Panc1 (cell line): ENCODE measurements around the gene IPP. TPM values are rescaled to one million over a fixed set of nuclear protein-coding genes. Genes with fewer than 3 reads are reported as not detected.

Experiments used
- ATAC-seq: fragments of 200-7000 bp; cut with Tn5 transposase; 2 replicates; pipeline ENCODE4 v1.9.1; 2020; ENCODE audit warnings: mild to moderate bottlenecking, moderate library complexity
- BruUV-seq: library from RNA; stranded (reverse); fragments of 400-500 nt; replicated peaks from 2 replicates; lab custom pipeline; 2021; lab: Mats Ljungman, UMichigan
- CTCF ChIA-PET: fragments of 300-600 bp; sonication (Branson Sonifier 250); formaldehyde crosslinking; loops from one replicate; lab custom pipeline; 2022; ENCODE audit warnings: antibody characterized with exemption; lab: Charles Lee
- POLR2A ChIA-PET: fragments of 300-600 bp; sonication (Branson Sonifier 250); formaldehyde crosslinking; loops from one replicate; lab custom pipeline; 2022; ENCODE audit warnings: antibody characterized with exemption; lab: Charles Lee
- DNase-seq: peaks from one replicate; pipeline ENCODE4 v3.0.0-alpha.2; 2010; ENCODE audit warnings: low read depth, low spot score
- H3K27ac ChIP-seq: 2 replicates; pipeline ENCODE4 v1.5.1; 2011; ENCODE audit warnings: mild to moderate bottlenecking, low read length, inconsistent platforms
- H3K27me3 ChIP-seq: fragments of 200-500 bp; sonication (Bioruptor generic); 2 replicates; pipeline ENCODE4 v1.6.0; 2014; ENCODE audit warnings: low read length, inconsistent platforms; ENCODE audit not compliant: control insufficient read depth, insufficient read depth
- H3K36me3 ChIP-seq: fragments of 200-500 bp; sonication (Bioruptor generic); 2 replicates; pipeline ENCODE4 v1.5.1; 2014; ENCODE audit warnings: inconsistent platforms, mild to moderate bottlenecking, low read length, moderate library complexity; ENCODE audit not compliant: control insufficient read depth, insufficient read depth
- H3K4me1 ChIP-seq: 2 replicates; pipeline ENCODE4 v1.5.1; 2011; ENCODE audit warnings: inconsistent platforms, mild to moderate bottlenecking, low read length, moderate library complexity; ENCODE audit not compliant: control insufficient read depth, insufficient read depth
- H3K4me3 ChIP-seq, 2 experiments: 2 replicates each; pipeline ENCODE4 v1.5.1; 2011 to 2012; ENCODE audit warnings: low read depth in 2 of 2, low read length in 2 of 2, mild to moderate bottlenecking in 2 of 2, inconsistent platforms in 1 of 2, moderate library complexity in 1 of 2
- H3K9me3 ChIP-seq: fragments of 200-500 bp; sonication (Bioruptor generic); 2 replicates; pipeline ENCODE4 v1.5.1; 2014; ENCODE audit warnings: low read depth, mild to moderate bottlenecking, inconsistent platforms, low read length, moderate library complexity; ENCODE audit not compliant: control insufficient read depth, insufficient read depth
- CTCF ChIP-seq: fragments of 450-650 bp; IDR thresholded peaks from 2 replicates; pipeline ENCODE4 v1.5.1; 2017; ENCODE audit warnings: mild to moderate bottlenecking
- POLR2AphosphoS5 ChIP-seq: IDR thresholded peaks from 2 replicates; pipeline ENCODE4 v1.6.1; 2012; ENCODE audit warnings: mild to moderate bottlenecking, low read depth, low read length, moderate library complexity
- SIN3A ChIP-seq: IDR thresholded peaks from 2 replicates; pipeline ENCODE4 v1.6.1; 2012; ENCODE audit warnings: low read depth, mild to moderate bottlenecking, low read length, moderate library complexity, borderline replicate concordance; ENCODE audit not compliant: insufficient read depth
- TCF7L2 ChIP-seq: IDR thresholded peaks from 2 replicates; pipeline ENCODE4 v1.6.1; 2011; ENCODE audit warnings: mild to moderate bottlenecking, low read depth, low read length, inconsistent platforms
- in situ Hi-C: cut with HindIII; loops from 2 replicates; pipeline ENCODE4 v1.10.0; 2016; ENCODE audit warnings: low sequenced_read_pairs, low pct_unique_long_range_greater_than_20kb
- intact Hi-C: fragments of 100-400 bp; cut with micrococcal nuclease; formaldehyde crosslinking; loops from one replicate; pipeline ENCODE4 v1.10.0; 2022; ENCODE audit not compliant: unreplicated experiment
- total RNA-seq: library from RNA; stranded (reverse); gene quantifications from one replicate; pipeline ENCODE4 v1.2.1, GENCODE V29; 2021; ENCODE audit not compliant: unreplicated experiment
- TF ChIP-seq, protein P1 (sequence below), 2 experiments: IDR thresholded peaks; 2 replicates each; pipeline ENCODE4 v1.6.1; 2011 to 2012; ENCODE audit warnings: low read depth in 2 of 2, control low read depth in 1 of 2, low read length in 1 of 2, mild to moderate bottlenecking in 1 of 2, moderate library complexity in 1 of 2; ENCODE audit not compliant: insufficient read depth in 1 of 2

IPP gene
- total RNA-seq, 1 experiment from 2014 or later, result 28.8 TPM

DNA sequence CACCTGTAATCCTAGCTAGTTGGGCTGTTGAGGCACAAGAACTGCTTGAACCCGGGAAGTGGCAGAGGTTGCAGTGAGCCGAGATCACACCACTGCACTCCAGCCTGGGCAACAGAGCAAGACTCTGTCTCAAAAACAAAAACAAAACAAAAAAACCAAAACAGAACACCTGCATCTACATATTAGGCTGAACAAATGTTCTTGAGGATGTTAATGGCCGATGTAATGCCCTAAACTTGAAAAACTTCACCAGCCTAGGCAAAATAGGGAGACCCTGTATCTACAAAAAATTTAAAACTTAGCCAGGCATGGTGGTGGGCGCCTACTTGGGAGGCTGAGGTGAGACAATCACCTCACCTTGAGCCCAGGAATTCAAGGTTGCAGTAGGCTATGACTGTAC, 81.9 kb downstream of the IPP start:
- DNase-seq (no peak), ATAC-seq (no peak)
- Histone ChIP-seq H3K27me3 (no peaks in the 10 kb centered on the region), H3K9me3 (no peaks in the 10 kb centered on the region), H3K4me3 (no peak overlapping the region), H3K36me3 (no peaks in the 10 kb centered on the region), H3K4me1 (no peaks in the 10 kb centered on the region), H3K27ac (no peak overlapping the region)
- intact Hi-C loops (no loop called here), in situ Hi-C loops (no loop called here)
- CTCF ChIA-PET, result no interaction called here
- no TSS peak for BruUV-seq
- POLR2A ChIA-PET, result no interaction called here
- TF ChIP-seq, protein P1, sequence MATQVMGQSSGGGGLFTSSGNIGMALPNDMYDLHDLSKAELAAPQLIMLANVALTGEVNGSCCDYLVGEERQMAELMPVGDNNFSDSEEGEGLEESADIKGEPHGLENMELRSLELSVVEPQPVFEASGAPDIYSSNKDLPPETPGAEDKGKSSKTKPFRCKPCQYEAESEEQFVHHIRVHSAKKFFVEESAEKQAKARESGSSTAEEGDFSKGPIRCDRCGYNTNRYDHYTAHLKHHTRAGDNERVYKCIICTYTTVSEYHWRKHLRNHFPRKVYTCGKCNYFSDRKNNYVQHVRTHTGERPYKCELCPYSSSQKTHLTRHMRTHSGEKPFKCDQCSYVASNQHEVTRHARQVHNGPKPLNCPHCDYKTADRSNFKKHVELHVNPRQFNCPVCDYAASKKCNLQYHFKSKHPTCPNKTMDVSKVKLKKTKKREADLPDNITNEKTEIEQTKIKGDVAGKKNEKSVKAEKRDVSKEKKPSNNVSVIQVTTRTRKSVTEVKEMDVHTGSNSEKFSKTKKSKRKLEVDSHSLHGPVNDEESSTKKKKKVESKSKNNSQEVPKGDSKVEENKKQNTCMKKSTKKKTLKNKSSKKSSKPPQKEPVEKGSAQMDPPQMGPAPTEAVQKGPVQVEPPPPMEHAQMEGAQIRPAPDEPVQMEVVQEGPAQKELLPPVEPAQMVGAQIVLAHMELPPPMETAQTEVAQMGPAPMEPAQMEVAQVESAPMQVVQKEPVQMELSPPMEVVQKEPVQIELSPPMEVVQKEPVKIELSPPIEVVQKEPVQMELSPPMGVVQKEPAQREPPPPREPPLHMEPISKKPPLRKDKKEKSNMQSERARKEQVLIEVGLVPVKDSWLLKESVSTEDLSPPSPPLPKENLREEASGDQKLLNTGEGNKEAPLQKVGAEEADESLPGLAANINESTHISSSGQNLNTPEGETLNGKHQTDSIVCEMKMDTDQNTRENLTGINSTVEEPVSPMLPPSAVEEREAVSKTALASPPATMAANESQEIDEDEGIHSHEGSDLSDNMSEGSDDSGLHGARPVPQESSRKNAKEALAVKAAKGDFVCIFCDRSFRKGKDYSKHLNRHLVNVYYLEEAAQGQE (IDR thresholded peaks at IDR 0.05; ENCODE audit: insufficient read depth in 1 of 2, low read depth in 2 of 2, low read length in 1 of 2), result no peak
- TF ChIP-seq TCF7L2 (no peak), CTCF (no peak), SIN3A (no peak)

GRCh38 chr1:45667321-45668111, 82.9 kb downstream of the IPP start:
- Histone ChIP-seq H3K9me3 (no peaks in the 10 kb centered on the region), H3K4me3 (no peak overlapping the region), H3K27me3 (no peaks in the 10 kb centered on the region), H3K36me3 (no peaks in the 10 kb centered on the region), H3K27ac (no peak overlapping the region), H3K4me1 (no peaks in the 10 kb centered on the region)
- DNase-seq (no peak), ATAC-seq (no peak)
- TF ChIP-seq CTCF (no peak), TCF7L2 (no peak), SIN3A (no peak), POLR2AphosphoS5 (no peak)
- TF ChIP-seq, protein P1 (IDR thresholded peaks at IDR 0.05; ENCODE audit: insufficient read depth in 1 of 2, low read depth in 2 of 2, low read length in 1 of 2), result no peak
- BruUV-seq, result no TSS peak
- POLR2A ChIA-PET, result no interaction called here
- intact Hi-C loops (no loop called here), in situ Hi-C loops (no loop called here)
- CTCF ChIA-PET, result no interaction called here
